Right lobe of liver (tissue), 6 donors: ENCODE data around the gene SLC35F4. TPM values are rescaled to one million over a fixed set of nuclear protein-coding genes. Genes with fewer than 3 reads are reported as not detected.

Experiments used
- ATAC-seq, 4 donors: fragments of 200-7000 bp; cut with Tn5 transposase; one replicate each; pipeline ENCODE4 v1.9.1; 2020; ENCODE audit warnings: mild to moderate bottlenecking in 4 of 4, moderate library complexity in 4 of 4
- DNase-seq, 3 donors: peaks; one replicate each; pipeline ENCODE4 v3.0.0-alpha.2; 2020
- H3K27ac ChIP-seq, 3 donors: fragments of 200-600 bp; one replicate each; pipeline ENCODE4 v1.8.0; 2022
- H3K27me3 ChIP-seq, 2 donors: fragments of 200-600 bp; one replicate each; pipeline ENCODE4 v1.8.0; 2022
- H3K36me3 ChIP-seq, 4 donors: fragments of 200-600 bp; sonication (generic) in 1 of 4; one replicate each; pipeline versions ENCODE4 v1.5.1 to v1.8.0; 2017 to 2022; ENCODE audit warnings: control low read depth in 1 of 4
- H3K4me1 ChIP-seq, 4 donors: fragments of 200-600 bp; sonication (generic) in 1 of 4; one replicate each; pipeline versions ENCODE4 v1.5.1 to v1.8.0; 2017 to 2022; ENCODE audit warnings: control low read depth in 1 of 4
- H3K4me3 ChIP-seq, 3 donors: fragments of 200-600 bp; one replicate each; pipeline ENCODE4 v1.8.0; 2022
- H3K9me3 ChIP-seq, 4 donors: fragments of 200-600 bp; sonication (generic) in 1 of 4; one replicate each; pipeline versions ENCODE4 v1.5.1 to v1.8.0; 2017 to 2022; ENCODE audit warnings: control low read depth in 1 of 4
- CTCF ChIP-seq, 4 donors: fragments of 200-600 bp in 3 of 4; fragments of 450-650 bp in 1 of 4; IDR thresholded peaks; one replicate each; pipeline versions ENCODE4 v1.5.1 to v1.8.0; 2016 to 2022; ENCODE audit warnings: antibody characterized with exemption in 4 of 4, mild to moderate bottlenecking in 2 of 4
- POLR2A ChIP-seq: fragments of 450-650 bp; IDR thresholded peaks from one replicate; pipeline ENCODE4 v1.6.1; 2017; ENCODE audit warnings: antibody characterized with exemption, mild to moderate bottlenecking
- WGBS: methylation state at CpG from one replicate; pipeline ENCODE4 v1.1.6; 2018; ENCODE audit warnings: low coverage, low lambda C conversion rate; ENCODE audit not compliant: insufficient coverage; ENCODE audit errors: missing lambda C conversion rate; 5-methylcytosine and 5-hydroxymethylcytosine counted together
- intact Hi-C, 2 donors: fragments of 100-400 bp; cut with DNase I; formaldehyde crosslinking; loops; one replicate each; pipeline versions ENCODE4 v1.11.2 to v1.14.1; 2022
- total RNA-seq, 6 experiments: library from RNA; depleted of rRNA in 2 of 6; stranded (reverse); fragments of >200 nt in 2 of 6; fragmentation: NEBNext Ultra II Directional in 3 of 6; extraction: Animal tissue kit (Norgen Biotek cat#: 25700) in 3 of 6; gene quantifications; one replicate each; pipeline versions ENCODE4 v1.1.0 to v1.2.4, GENCODE V29; 2016 to 2023
- donor health status: DM: no; HTN: yes; CAD: no.
- donor health status: DM: no; HTN: no; CAD: no.
- donor health status: DM: no; HTN: no; CAD: no.
- donor health status: DM: no; HTN: yes; CAD: no.
- donor health status: DM: no; HTN: yes; CAD: no.

SLC35F4 gene
- total RNA-seq, 6 experiments from 2014 or later: not detected

GRCh38 chr14:57897144-57897748 lies 31.4 kb upstream of the SLC35F4 start:
- H3K4me1 ChIP-seq: no peaks in the 10 kb centered on the region
- H3K27ac ChIP-seq: no peak overlapping the region
- no peaks in the 10 kb centered on the region for H3K9me3 ChIP-seq
- no peaks in the 10 kb centered on the region for H3K36me3 ChIP-seq
- TF ChIP-seq CTCF (IDR thresholded peaks at IDR 0.05) (no peak), POLR2A (no peak)
- no peaks in the 10 kb centered on the region for H3K27me3 ChIP-seq
- DNase-seq: no peak
- WGBS: 30% methylated on average over 5 of the region's 5 CpGs
- ATAC-seq: no peak
- intact Hi-C loops: no loop called here
- no peak overlapping the region for H3K4me3 ChIP-seq

GRCh38 chr14:57889245-57889644 lies 23.4 kb upstream of the SLC35F4 start:
- H3K9me3 ChIP-seq: no peaks in the 10 kb centered on the region
- H3K4me1 ChIP-seq: no peaks in the 10 kb centered on the region
- no peaks in the 10 kb centered on the region for H3K36me3 ChIP-seq
- DNase-seq (no peak), ATAC-seq (no peak)
- 53% methylated on average over 3 of the region's 4 CpGs for WGBS
- H3K27ac ChIP-seq: no peak overlapping the region
- H3K4me3 ChIP-seq: no peak overlapping the region
- intact Hi-C loops: no loop called here
- no peaks in the 10 kb centered on the region for H3K27me3 ChIP-seq
- TF ChIP-seq POLR2A (no peak), CTCF (IDR thresholded peaks at IDR 0.05) (no peak)

- no peaks in the 10 kb centered on the region for H3K27me3 ChIP-seq
- no peak for ATAC-seq
- H3K9me3 ChIP-seq: no peaks in the 10 kb centered on the region
- H3K4me1 ChIP-seq: no peaks in the 10 kb centered on the region
- no peak overlapping the region for H3K27ac ChIP-seq
- H3K36me3 ChIP-seq: no peaks in the 10 kb centered on the region
- 45% methylated on average over 3 of the region's 3 CpGs for WGBS
- DNase-seq: no peak
- intact Hi-C loops: no loop called here
- TF ChIP-seq CTCF (IDR thresholded peaks at IDR 0.05) (no peak), POLR2A (no peak)
- H3K4me3 ChIP-seq: no peak overlapping the region
These were observed 18.3 kb upstream of the SLC35F4 start for GRCh38 chr14:57884175-57884574.

- intact Hi-C loops: no loop called here
- 55% methylated on average over 7 of the region's 7 CpGs for WGBS
- no peak overlapping the region for H3K4me3 ChIP-seq
These were observed 17.2 kb upstream of the SLC35F4 start for GRCh38 chr14:57883061-57883460.

More at GRCh38 chr14:57883061-57883460, 17.2 kb upstream of the SLC35F4 start:
- Histone ChIP-seq H3K9me3 (no peaks in the 10 kb centered on the region), H3K36me3 (no peaks in the 10 kb centered on the region), H3K4me1 (no peaks in the 10 kb centered on the region), H3K27me3 (no peaks in the 10 kb centered on the region), H3K27ac (no peak overlapping the region)
- ATAC-seq (no peak), DNase-seq (no peak)
- no peak for TF ChIP-seq CTCF (IDR thresholded peaks at IDR 0.05)
- TF ChIP-seq POLR2A: no peak
